Erythroblast (primary cell): ENCODE results near the gene SLU7.

Source experiments
- GATA1 ChIP-seq: IDR thresholded peaks from 2 replicates; pipeline ENCODE4 v1.6.1; 2011; ENCODE audit warnings: low read depth, mild to moderate bottlenecking, control low read depth, low read length, moderate library complexity
- POLR2A ChIP-seq: IDR thresholded peaks from 2 replicates; pipeline ENCODE4 v1.6.1; 2011; ENCODE audit warnings: mild to moderate bottlenecking, low read length

DNA sequence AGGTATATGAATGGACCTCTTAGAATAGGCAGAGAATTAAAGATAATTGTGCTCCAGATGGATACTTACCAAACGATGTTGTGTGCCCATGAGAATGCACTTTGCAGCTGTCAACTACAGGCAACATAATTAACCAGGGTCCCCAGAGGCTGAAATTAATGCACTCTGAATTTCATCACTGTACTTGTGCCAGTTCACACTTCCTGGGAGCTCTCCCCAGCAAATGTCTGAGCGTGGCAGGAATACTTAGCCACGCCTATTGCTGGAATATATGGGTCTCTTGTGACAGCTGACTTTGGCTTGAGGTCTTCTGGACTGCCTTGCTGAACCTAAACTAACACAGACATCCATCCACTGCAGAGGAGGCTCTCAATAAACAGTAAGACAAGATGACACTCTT lies 36.5 kb downstream of the SLU7 start:
- no peak for TF ChIP-seq POLR2A
- TF ChIP-seq GATA1 = no peak
